HG03442 (cell line): ENCODE results near the gene RAD52.
A peak's percentile ranks its signal among the peaks of the same experiment; 100 is the strongest.
"Not testable (repeated sequence)": the region's sequence is repeated elsewhere in the genome, so short reads cannot be mapped to it uniquely, and the experiment has no call there.

Source experiments
- ATAC-seq: cut with Tn5 transposase; IDR thresholded peaks from one replicate; pipeline ENCODE4 v1.9.1; 2021; ENCODE audit warnings: mild to moderate bottlenecking, moderate library complexity; ENCODE audit not compliant: unreplicated experiment

The RAD52 gene

DNA sequence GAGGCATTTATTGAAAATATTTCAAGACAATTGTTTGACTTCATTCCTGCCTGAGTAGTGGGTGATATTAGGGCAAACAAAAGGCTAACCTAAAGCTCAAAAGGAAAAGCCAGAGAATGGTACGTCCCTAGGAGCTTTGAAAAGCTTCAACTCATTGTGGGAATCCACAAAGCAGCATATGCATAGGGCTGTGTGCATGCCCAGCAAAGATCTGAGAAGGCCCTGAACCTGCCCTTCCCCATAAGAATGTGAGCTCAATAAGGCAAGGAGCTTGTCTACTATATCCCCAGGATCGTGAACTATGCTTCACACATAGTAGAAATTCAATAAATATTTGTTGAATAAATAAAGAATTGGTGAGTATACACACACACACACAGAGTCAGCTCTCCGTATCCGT, 19.1 kb upstream of the RAD52 start:
- no peak for ATAC-seq

DNA sequence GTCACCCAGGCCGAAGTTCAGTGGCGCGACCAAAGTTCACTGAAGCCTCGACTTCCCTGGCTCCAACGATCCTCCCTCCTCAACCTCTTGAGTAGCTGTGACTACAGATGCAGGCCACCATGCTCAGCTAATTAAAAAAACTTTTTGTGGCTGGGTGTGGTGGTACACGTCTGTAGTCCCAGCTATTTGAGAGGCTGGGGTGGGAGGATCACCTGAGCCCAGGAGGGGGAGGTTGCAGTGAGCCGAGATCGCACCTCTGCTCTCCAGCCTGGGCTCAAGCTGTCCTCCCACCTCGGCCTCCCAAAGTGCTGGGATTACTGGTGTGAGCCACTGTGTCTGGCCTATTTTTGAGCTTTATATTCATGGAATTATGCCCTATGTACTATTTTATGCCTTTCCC, 18.1 kb upstream of the RAD52 start:
- ATAC-seq = no peak

DNA sequence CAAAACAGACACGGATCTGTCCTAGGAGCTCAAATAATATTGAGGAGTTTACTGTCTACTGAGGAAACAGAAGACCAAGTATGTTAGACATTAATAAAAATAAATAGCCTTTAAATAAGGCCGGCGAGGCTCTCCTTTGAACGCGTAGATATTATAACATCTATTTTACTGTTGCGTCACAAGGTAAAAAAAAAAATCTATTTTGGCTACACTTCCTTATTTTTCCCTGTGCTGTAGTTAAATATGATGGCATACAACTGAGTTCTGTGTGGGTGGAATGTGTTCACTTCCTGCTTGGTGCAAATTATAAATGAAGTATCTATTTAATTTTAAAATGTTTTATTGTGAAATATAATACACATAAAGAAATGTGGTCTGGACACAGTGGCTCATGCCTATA, 17.2 kb upstream of the RAD52 start:
- ATAC-seq = no peak

DNA sequence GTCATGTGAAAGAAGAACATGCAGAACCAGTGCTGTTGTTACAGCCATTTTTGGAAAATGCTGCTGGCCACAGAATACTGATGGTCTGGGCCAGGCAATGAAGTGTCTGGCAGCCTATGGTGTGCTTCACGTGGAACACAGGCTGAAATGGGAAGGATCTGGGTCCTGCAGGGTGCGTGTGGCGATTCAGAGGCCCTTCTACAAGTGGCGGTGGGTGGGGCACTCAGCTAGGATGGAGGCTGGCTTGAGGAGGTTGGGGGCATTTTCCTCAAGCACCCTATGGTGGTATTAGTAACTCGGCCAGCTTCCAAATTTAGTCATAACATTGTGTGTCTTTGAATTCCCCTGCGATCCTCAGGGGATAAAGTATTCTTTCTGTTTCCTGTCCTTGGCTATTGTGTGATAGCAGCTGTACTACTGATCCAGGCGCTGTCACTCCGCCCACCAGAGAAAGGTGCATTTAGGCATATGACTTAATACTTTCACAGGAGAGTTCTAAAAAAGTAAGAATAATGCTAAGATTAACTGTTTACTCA, 9.2 kb upstream of the RAD52 start:
- ATAC-seq = peak; percentile 52

DNA sequence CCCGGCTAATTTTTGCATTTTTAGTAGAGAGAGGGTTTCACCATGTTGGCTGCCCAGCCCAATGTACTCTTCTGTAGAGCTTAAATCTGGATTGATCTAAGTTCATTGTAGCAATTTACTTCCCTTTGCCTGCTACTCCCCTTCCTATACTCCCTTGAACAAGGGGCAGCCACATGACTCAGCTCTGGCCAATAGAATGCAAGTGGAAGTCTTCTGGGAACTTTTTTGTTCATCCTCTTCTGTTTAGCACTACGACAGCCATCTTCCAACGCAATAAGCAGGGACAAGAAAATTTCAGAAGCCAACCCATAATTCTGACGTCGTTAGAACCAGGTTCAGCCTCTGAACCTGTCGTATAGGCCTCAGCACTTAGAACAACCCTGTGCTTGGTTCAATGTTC, 6.4 kb upstream of the RAD52 start:
- ATAC-seq = no peak

DNA sequence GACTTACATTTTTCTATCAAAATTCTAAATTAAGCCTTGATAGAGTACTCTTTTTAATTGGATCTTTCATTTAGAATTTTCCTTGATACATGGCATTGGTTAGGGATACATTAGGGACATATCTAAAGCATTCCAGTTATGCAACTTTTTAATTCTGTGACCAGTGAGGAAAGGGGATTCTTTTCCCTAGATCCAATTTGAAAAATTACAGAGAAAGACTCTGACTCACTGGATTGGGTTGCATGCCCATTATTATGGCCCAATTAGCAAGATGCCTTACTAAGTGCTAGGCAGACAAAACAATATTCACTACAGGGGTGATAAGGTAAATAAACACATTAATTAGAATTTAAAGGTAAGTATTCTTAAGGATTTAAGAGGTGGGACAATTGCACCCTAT, 5.2 kb upstream of the RAD52 start:
- no peak for ATAC-seq

DNA sequence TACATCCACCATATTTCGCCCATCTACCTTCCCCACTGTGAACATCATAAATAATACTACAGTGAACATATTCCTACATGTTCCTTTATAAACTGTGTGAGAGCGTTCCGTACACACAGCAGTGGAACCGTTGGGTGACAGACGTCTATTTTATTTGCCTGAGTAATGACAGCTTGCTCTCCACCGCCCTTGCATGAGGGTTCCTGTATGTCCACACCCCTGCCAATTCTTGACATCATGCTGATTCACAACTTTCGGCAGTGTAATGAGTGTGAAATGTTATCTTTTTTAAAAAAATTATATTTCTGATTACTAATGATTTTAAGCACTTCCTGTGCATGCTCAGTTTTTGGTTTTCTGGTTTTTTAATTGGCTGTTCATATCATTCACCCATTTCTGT, 4.3 kb upstream of the RAD52 start:
- ATAC-seq = no peak

DNA sequence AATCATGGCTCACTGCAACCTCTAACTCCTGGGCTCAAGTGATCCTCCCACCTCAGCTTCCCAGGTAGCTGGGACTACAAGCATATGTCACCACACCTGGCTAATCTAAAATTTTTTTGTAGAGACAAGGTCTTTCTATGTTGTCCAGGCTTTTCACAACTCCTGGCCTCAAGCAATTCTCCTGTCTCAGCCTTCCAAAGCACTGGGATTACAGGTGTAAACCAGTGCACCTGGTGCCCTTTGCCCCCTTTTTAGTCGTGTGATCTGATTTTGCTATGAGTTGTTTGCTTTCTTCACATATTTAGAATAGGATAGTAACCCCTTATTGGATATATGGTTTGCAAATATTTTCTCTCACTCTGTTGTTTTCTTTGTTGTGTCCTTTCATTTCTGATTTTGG, 1.7 kb upstream of the RAD52 start:
- ATAC-seq = no peak

DNA sequence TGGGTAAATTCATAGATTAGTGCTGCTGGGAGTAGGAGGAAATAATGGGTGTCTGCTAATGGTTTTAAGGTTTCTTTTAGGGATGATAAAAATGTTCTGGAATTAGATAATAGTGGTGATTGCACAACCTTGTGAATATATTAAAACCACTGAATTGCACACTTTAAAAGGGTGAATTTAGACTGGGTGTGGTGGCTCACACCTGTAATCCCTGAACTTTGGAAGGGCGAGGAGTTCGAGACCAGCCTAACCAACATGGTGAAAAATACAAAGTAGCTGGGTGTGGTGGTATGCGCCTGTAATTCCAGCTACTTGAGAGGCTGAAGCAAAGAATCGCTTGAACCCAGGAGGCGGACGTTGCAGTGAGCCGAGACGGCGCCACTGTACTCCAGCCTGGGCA, 1.3 kb downstream of the RAD52 start:
- no peak for ATAC-seq

DNA sequence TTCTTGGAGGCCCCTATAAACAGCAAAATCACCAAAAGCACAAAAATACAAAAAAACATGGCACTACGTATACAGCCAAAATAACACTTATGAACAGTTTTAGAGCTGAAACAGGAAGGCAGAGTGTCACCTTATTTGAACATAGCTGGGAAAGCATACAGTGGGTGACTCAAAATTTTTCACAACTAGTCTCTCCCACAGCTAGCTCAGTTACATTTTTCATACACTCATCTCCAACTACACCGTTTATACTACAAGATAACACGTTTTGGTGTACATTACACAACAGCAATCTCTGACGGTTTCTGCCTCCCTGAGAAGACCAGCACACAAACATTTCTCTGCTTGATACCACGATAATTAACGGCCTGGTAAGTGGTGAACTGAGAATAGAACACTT, 2.9 kb downstream of the RAD52 start:
- ATAC-seq = no peak

DNA sequence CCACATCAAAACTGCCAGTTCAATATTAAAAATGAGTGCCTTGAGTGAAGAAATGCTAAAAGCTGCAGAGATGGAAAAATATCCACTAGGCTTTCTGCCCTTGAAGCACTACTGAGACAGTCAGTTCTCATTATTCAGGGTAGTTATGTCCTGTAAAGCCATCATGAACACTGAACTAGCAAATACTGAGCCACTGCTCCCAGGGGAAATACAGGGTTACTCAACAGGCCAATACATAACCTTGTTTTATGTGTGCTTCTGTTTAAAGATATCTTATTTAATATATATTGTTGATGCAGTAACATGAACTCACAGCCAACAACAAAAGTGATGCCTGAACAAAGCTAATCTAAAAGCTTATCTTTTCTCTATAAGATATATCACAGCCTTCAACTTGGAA, 3.3 kb downstream of the RAD52 start:
- no peak for ATAC-seq

DNA sequence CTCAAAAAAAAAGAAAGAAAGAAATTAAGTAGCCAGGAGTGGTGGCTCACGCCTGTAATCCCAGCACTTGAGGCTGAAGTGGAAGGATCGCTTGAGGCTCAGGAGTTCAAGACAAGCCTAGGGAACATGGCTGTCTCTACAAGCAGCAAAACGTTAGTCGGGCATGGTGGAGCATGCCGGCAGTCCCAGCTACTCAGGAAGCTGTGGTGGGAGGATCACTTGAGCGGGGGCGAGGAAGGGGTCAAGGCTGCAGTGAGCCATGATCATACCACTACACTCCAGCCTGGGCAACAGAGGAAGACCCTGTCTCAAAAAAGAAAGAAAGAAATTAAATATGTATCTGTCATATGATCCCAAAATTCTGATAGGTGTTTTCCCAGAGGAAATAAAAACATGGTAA, 5.3 kb downstream of the RAD52 start:
- no peak for ATAC-seq

DNA sequence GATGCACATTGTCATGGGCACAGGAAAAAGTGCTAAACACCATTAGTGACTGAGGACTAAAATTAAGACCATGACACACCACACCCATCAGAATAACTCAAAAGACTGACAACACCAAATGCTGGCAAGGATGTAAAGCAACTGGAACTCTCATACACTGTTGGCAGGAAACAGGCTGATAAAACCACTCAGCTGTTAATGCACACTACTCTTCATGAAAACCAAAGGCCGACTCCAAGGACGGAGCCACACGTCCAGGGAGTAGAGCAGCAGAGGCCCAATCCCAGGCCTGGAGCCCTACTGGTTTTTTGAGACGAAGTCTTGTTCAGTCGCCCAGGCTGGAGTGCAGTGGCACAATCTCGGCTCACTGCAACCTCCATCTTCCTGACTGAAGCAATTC, 6.4 kb downstream of the RAD52 start:
- ATAC-seq = no peak

DNA sequence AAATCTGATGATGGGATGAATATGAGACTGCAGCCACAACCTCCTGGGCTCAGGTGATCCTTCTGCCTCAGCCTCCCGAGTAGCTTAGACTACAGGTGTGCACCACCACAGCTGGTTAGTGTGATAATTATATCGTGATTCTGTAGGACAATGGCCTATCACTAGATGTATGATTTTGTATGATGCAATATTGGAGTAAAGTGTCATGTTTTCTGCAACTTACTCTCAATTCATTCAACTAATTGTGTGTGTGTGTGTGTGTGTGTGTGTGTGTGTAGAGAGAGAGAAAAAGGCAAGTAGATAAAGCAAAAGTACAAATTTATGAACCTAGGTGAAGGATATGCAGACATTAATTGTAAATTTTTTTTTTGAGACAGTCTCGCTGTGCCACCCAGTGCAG, 10.7 kb downstream of the RAD52 start:
- no peak for ATAC-seq

DNA sequence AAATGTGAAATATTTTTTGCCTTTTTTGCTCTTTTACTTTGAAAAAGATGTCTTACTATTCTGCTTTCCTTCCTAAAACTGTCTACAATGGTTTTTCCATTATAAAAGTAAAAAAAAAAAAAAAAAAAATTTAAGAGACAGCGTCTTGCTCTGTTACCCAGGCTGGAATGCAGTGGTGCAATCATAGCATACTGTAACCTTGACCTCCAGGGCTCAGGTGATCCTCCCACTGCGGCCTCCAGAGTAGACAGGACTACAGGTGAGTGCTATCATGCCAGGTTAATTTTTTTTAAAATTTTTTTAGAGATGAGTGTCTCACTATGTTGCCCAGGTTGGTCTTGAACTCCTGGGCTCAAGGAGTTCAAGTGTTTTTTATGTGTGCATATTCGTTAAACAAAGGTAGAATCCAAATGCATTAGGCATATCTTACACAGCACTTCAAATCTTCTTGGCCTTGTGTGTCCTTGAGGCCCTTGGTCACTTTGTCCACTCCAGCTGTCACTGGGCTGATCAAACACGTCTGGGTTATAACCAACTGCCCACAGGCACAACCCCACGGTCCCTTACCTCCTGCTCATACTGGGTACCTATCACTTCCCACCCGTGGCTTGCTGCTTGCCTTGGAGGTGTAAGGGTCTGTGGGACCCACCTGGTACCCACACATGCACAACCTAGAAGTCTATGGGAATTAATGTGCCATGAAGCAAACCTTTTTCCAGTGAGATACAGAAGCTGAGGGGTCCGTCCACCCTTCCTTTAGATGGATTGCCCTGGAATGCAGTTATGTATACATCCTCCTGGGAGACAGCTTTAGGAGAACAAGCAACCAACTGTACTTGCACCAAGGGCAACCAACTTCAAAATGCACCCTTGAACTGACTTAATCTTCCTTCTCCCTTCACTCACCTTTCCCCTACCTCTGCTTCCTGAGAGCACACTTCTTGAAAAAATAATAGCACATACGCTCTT, 12.8 kb downstream of the RAD52 start:
- ATAC-seq = no peak

DNA sequence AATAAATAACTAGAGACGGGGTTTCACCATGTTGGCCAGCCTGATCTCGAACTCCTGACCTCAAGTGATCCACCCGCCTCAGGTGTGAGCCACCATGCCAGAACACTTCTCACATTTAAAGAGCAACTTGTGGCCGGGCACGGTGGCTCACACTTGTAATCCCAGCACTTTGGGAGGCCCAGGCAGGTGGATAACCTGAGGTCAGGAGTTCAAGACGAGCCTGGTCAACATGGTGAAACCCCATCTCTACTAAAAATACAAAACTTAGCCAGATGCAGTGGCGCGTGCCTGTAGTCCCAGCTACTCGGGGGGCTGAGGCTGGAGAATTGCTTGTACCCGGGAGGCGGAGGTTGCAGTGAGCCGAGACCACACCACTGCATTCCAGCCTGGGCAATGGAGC, 13.6 kb downstream of the RAD52 start:
- ATAC-seq = not testable (repeated sequence)

DNA sequence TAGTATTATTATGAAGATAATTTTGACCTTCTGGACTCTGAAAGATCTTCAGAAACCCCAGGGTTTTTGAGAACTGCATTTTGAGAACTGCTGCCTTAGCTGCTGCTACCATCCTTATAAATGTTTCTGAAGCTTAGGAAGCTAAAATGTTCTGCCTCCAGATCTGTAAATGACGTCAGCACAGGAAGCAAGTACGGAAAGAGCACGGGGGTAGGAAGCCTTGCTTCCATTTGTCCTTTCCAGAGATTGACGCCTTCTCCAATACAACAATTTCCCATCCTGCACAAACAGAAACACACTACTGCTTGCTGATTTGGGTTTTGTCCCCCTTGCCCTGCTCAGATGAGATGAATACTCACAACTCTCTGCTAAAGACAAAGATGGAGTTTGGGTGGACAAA, 17.9 kb downstream of the RAD52 start:
- no peak for ATAC-seq

DNA sequence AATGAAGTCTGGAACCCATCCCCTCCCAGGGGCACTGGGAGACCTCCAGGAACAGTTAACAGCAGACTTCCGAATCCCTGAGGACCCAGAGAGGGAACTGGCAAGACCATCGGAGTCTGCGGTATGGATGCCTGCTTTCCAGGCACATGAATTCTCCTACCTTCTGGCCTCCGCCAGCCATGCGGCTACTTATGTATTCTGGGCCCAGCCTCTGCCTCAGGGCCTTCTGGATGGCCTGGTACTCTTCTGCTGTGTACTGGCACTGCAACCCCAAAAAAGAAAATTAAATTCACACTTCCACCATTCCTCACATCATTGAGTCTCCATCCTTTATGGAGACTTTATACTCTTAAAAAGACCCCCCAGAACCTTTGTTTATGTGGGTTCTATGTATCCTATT, 18.4 kb downstream of the RAD52 start:
- no peak for ATAC-seq

DNA sequence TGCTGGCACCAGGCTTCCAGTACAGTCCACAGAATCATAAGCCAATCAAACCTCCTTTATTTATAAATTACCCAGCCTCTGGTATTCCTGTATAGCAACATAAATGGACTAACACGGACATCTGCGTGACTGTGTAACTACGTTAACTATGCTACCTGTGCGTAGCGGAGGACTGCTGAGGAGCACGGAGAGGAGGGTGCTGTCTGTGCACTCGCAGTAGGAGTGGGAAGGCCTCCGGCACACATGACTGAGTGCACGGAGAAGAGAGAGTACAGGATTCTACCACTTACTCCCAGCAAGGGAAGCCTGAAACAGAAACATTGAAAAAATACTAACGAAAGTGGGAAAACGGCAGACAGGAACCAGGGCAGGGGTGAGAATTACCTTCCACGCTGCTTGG, 22.9 kb downstream of the RAD52 start:
- no peak for ATAC-seq

DNA sequence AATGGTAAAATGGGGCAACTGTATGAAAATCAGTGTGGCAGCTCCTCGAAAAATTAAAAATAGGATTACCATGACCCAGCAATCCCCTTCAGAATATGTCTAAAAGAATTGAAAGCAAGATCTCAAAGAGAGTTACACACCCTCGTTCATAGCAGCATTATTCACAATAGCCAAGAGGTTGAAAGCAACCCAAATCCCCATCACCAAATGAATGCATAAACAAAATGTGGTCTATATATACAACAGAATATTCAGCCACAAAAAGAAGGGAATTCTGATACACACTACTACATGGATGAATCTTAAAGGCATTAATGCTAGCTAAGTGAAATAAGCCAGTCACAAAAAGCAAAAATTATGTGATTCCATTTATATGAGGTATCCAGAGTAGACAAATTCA, 27.2 kb downstream of the RAD52 start:
- no peak for ATAC-seq

DNA sequence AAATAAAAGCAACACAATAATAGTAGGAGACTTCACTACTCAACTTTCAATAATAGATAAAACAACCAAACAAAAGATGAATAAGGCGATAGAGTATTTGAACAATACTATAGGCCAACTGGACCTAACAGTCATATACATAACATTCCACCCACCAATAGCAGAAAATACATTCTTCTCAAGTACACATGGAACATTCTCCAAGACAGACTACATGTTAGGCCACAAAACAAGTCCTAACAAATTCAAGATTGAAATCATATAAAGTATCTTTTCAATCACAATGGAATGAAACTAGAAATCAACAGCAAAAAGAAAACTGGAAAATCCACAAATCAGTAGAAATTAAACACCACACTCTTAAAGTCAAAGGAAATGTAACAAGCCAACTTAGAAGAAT, 28.8 kb downstream of the RAD52 start:
- ATAC-seq = no peak

DNA sequence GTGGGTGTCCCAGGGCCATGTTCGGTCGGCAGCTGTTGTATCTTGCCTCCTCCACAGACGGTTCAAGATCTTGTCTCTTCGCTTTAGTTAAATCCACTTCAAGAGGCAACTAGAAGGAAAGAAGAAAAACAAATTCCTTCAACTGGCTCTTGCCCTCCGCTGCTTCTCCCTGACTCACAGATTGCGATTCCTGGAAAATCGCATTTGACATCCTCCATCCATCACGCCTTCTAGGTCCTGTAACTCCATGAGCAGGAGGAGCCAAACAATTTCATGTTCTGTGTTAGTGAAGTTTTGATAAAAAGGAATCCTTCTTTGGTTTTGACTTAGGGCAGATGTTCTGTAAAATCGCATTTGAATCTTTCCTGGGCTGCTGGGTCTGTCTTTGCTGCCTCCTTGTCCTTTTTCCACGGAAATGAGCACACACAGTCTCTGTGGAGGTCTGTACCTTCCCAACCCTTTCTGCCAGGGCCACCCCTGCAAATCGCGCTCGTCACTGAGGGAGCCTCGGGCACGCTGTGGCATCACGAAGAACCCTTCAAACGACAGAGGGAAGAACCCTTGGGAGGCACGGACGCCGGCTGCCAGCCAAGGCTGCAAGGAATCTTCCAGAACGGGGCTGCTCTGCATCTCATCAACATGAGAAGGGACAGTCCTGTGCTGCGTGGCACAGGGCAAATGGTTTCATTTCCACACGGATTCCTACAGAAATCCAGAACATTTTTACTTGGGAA, 32.6 kb downstream of the RAD52 start:
- ATAC-seq = no peak
